Cerebellar nuclear complex (tissue), 1 donor: ENCODE data around the gene PSAT1.
"Not testable (repeated sequence)": the region's sequence is repeated elsewhere in the genome, so short reads cannot be mapped to it uniquely, and the experiment has no call there.

Experiments
- DNase-seq, 2 experiments: peaks; one replicate each; lab custom pipeline; 2025; lab: John Stamatoyannopoulos, UW

PSAT1 gene

DNA sequence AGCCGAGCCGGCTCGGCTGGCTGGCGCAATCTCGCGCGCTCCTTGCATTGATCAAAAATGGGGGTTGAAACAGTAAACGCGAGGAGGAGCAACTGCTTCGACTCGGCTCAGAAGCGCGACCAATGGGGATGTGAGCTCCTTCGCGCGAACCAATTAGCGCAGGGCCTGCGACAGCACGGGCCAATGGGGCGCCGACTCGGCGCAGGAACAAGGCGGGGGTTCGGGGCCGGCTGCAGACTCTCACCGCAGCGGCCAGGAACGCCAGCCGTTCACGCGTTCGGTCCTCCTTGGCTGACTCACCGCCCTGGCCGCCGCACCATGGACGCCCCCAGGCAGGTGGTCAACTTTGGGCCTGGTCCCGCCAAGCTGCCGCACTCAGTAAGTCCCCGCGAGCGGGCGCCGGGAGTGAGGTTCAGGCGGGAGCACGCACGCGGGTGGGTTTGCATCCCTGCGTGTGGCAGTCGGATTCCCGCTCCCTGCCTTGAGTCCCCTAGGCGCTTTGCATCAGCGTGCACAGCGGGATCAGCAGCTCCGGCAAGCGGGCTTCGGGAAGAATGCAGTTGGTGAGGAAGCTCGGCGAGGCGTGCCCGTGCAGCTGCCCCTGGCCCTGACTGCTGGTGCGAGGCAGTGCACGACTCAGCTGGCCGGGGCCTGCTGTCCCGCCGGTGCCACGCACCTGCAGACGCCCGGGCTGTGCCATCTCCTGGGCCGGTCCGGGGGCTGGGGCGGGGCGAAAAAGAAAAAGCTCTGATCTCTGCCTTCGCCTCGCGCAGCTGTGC, at the start of gene PSAT1:
PSAT1 (plus strand) TSS at position 233 of the 779 bp plus-strand sequence; CDS start at position 319, 86 bp downstream.
- DNase-seq = peak in 1 of 2 experiments; percentile 13

DNA sequence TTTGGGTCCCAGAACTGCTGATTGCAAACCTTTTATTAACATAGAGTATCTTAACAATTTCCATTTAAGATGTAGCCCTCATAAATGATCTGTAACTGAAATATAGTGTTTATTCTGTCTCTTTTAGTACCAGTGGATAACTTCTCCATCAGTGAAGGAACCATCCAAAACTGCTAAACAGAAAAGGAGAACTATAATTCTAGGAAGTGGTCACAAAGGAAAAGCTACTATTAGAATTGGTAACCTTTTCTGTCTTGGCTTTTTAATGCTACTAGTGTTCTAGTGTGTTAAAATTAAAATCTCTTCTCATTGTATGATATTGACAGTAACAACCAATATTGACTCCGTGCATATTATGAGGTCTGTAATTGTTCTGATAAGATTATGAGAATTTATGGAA, 48.3 kb upstream of the PSAT1 start:
- DNase-seq = no peak

- no peak for DNase-seq
These were observed 47.4 kb upstream of the PSAT1 start for GRCh38 chr9:78249542-78249941.

DNA sequence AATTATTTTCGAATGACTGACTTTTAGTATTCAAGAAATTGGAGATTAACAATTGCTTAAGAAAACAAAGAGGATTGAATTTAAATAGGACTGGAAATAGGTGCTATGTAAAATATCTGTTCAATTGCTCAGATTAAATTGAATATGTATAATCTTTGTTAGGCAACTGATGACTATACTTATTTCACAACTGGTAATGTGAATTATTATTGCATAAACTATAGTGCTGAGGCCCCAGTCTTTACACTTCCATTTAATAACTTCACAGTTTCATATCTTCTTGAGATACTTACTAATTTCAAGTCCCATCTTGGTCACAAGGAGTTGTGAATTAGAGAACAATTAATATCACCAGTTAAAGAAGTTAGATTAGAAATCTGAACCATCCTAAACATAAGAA, 44.3 kb upstream of the PSAT1 start:
- DNase-seq = no peak

- no peak for DNase-seq
These were observed 43.6 kb upstream of the PSAT1 start for GRCh38 chr9:78253285-78253684.

DNA sequence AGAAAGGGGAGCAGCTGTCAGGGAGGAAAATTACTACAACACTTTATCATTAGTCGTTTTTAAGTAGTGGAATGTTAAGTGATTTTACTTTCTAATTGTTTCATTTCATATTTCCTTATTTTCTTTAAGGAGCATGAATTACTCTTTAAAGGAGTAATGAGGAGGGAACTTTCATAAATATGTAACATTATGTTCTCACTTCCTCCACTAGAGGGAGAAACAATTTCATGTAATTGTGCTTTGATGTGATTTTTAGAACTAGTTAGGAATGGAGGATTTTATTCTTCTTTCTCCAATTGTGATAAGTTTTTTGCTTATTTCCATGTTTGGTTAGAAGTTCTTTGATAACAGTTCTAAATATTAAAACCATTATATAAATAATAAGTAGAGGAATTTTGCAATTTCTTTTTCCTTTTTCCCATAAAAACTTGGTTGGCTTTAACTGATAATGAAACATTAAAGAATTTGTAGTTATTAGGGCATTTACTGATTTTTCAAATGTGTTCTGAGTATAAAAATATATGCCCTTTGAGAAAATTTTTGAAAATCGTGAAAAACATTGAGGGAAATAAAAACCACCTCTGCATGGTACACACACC, 35.4 kb upstream of the PSAT1 start:
- DNase-seq = no peak

GRCh38 chr9:78262655-78263054, 34.3 kb upstream of the PSAT1 start:
- no peak for DNase-seq

DNA sequence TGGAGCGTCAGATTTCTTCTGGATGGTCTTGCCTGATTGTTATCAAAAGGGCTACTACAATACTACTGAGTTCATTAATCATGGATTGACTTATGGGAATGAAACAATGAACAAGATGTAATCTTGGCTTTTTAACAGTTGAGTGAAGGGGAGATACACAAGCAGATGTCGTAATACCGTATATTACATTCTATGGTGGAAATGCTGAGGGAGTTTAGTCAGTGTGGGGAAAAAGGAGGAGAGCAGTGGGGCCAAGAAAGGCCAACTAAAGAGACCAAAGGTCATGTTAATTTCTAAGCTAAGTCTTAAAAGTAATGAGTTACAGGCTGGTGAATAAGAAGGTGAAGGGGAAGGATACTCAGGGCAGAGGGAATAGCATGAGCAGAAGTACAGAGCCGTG, 29.0 kb upstream of the PSAT1 start:
- DNase-seq = no peak

DNA sequence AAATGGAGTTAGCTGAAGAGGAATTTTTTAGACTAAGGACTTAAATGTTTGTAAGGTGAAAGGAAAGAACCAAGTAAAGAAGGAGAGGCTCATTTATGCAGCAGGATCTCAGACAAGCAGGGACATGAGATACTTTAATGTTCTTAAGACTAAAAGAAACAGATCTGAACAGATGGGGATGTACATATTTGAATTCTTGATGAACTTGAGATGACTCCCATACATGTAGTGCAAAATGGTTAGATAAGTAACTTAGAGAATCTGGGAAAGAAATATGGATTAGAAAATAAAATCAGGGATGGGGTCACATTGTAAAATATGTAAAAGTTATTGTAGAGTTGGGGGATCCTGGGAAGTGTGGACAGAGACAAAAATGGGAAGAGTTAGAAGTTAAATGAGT, 27.1 kb upstream of the PSAT1 start:
- no peak for DNase-seq

- DNase-seq = no peak
These were observed 24.6 kb upstream of the PSAT1 start for GRCh38 chr9:78272307-78272706.

DNA sequence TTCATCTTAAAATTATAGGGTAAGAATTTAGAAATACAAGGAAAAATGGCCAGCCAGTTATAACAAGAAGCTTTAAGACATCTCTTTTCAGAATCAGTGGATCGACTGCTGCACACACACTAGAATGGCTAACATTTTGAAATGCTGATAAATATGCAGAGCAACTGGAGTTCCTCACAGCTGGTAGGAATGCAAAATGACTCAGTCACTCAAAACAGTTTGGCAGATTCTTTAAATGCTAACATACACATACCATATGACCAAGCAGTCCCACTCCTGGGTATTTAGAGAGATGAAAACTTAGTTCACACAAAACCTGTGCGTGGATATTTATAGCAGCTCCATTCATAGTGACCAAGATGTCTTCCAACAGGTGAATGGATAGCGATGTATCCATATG, 23.2 kb upstream of the PSAT1 start:
- no peak for DNase-seq

GRCh38 chr9:78278177-78278777, 18.6 kb upstream of the PSAT1 start:
- no peak for DNase-seq

GRCh38 chr9:78278801-78279200, 18.1 kb upstream of the PSAT1 start:
- no peak for DNase-seq

DNA sequence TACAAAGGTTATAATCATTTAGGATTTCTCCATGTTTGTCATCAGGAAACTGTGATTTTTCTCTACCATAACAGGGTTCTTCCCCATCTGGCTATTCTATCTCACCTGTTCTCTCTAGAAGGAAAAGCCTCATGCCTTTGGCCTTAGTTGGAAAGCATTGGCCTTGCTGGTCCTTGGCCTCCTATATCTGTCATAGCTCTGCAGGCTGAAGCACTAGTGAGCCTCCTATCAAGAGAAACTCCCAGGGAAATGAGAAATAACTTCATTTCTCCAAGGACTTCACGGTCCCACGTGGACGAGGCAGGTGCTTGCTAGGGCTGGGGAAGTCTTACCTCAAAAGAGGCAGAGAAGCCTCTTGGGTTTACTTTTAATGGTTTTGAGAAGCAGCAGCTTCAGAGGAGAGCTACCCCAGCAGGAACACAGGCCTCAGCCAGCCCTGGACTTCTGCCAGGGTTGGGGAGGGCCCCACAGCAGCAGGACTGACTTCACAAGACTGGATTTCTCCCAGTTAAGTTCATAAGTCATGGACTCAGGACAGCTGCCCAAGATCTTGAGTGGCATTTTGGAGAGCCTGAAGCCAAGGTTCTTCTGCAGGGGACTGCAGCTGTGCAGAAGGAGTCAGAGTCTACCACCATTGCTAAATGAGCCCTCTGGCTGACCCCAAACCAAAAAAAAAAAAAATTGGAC, 15.8 kb upstream of the PSAT1 start:
- DNase-seq = no peak

DNA sequence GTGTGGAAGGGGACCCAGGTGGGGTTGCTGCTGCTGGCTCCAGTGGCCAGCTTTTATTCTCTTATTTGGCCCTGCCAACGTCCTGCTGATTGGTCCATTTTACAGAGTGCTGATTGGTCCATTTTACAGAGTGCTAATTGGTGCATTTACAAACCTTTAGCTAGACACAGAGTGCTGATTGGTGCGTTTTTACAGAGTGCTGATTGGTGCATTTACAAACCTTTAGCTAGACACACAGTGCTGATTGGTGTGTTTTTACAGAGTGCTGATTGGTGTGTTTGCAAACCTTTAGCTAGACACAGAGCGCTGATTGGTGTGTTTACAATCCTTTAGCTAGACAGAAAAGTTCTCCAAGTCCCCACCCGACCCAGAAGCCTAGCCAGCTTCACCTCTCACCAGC, 12.7 kb upstream of the PSAT1 start:
- not testable (repeated sequence) for DNase-seq

GRCh38 chr9:78286125-78286524, 10.8 kb upstream of the PSAT1 start:
- no peak for DNase-seq

GRCh38 chr9:78286946-78287388, 10.0 kb upstream of the PSAT1 start:
- DNase-seq = no peak

GRCh38 chr9:78288214-78288892, 8.6 kb upstream of the PSAT1 start:
- DNase-seq = no peak

DNA sequence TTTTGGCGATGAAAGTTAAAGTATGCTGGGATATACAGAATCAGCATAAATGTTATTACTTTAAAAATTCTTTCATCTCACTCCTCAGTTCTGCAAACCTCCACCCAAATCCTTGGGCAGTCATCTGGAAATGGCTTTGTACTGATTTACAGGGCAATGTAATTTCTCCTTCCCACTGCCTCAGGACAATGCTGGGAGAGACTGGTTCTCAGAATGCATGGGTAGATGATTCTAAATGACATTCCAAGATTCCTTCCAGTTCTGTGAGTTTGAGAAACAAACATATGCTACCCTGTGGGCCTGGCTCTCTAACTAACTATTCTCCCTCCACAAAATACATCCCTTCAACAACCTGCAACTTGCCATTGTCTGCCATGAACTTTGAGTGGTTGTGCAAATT, 7.5 kb upstream of the PSAT1 start:
- DNase-seq = no peak

GRCh38 chr9:78291240-78291925, 5.5 kb upstream of the PSAT1 start:
- DNase-seq = no peak

DNA sequence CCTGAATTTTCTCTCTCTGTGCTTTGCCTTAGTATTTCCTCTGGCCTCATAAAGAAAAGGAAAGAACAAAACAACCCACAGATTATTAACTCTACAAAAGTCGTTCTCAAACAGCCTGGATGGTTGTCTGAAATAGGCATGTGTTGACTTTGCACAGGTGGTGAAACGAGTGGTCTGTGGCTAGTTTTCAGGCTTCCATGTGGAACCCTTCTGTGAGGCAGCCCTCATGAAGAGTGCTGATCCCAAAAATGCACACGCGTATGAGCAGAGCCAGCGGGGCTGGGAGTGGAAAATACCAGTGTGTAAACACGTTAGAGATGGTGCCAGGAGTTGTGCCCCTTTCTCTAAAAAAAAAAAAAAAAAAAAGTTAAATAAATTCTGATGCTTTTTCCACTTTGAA, 4.9 kb upstream of the PSAT1 start:
- DNase-seq = no peak
